T-helper 1 cell (primary cell): ENCODE measurements around the gene DNAH11.
A peak's percentile ranks its signal among the peaks of the same experiment; 100 is the strongest.

ENCODE experiments used
- DNase-seq, 5 donors: peaks; one replicate each; pipeline ENCODE4 v3.0.0-alpha.2; 2012 to 2020

The DNAH11 gene

DNA sequence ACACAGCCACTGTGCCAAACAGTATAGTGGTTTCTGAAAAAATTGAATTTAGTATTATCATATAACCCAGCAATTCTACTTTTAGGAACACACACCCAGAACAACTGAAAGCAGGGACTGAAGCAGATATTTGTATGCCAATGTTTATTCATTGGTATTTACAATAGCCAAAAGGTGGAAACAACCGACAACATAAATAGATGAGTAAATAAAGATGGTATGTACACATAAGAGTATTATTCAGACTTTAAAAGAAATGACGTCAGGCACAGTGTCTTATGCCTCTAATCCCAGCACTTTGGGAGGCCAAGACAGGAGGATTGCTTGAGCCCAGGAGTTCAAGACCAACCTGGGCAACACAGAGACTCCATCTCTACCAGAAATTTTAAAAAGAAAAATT is 395.6 kb downstream of the DNAH11 start:
- DNase-seq: no peak

DNA sequence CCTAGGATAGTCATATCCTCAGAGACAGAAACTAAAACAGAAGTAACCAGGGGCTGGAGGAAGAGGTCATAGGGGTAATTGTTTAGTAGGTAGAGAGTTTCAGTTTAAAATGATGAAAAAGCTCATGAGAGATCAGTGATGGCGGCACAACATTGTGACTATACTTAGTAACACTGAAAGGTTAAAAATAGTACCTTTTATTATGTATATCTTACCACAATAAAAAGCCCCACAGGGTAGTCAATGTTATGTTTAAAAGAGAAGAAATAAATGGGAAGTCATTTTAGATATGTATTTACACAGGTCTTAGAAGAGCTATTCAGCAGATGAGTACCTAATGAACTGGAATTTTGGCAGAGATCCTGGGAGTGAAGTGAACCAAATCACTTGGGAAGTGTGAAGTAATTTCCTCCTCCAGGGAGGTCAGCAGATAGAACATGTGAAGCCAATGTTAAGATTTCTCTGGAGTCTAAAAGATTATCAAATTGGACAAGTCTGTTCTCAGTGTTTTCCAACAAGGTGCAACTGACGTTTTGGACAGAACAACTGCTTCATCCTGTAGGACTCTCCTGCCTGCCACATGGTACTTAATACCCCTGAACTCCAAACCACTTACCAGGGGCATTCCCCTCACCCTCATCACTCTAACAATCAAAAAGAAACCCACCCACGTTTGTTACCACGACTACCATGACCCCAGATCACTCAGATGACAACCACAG is 396.5 kb downstream of the DNAH11 start:
- DNase-seq: peak in 1 of 5 donors; percentile 35

DNA sequence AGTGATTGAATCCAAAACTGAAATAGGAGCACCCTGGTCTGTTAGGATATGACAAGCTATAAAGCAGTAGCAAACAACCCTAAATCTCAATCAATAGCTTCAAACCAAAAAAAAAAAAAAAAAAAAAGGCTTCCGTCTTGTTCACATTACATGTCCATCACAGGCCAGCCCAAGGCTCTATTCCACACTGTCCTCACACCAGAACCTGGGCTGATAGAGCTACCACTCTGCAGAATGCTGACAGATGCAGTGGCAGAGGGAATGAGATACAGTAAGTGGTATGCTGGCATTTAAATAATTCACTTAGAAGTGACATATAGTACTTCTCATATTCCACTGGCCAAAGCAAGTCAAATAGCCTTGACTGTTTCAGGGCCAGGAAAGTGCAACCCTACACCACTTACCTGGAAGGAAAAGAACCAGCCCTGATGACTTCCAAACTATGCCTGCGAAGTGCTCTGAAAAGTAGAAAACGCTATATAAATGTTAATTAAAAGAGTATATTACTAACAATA is 397.1 kb downstream of the DNAH11 start:
- peak in 1 of 5 donors; percentile 68 for DNase-seq

DNA sequence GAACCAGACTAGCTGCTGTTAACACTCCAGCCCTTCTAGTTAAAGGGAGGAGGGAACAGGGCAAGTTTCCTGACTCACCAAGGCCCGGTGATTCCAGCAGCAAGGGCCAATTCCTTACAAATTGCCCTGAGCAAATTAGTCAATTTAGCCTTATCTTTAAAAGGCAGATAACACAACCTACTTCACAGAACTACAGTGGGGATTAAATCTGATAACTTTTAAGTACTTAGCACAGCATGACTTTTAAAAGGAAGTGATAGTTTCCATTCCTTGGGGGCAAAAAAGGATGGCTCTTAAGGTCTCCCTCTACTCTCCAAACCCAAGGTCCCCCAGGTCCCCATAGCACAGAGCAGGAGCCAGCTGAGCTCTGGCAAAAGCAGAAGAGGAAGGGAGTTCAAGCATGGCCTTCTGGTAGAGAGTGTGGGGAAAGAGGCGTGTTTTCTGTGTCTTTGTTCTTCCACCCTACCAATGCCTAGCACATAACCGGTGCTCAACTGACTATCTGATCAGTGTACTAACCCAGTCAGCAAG is 398.8 kb downstream of the DNAH11 start:
- peak in 1 of 5 donors; percentile 12 for DNase-seq

DNA sequence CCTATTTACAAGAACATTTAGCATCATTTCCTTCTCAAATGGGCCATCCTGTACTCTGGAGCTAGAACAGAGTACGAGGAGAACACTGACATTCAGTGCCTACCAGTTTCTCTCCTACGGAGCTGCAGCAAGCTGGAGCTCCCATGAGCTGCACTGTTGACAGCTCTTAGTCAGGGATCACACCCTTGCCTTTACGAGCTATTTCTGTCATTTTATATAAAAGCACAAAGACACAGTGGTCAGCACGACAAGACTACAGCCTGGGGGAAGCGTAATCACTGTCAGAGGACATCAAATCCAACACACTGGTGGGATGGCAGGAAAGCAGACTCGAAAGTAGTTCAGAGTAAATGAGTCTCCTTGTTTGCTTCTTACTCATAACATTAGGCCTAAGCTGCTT is 400.1 kb downstream of the DNAH11 start:
- peak in 1 of 5 donors; percentile 4 for DNase-seq

DNA sequence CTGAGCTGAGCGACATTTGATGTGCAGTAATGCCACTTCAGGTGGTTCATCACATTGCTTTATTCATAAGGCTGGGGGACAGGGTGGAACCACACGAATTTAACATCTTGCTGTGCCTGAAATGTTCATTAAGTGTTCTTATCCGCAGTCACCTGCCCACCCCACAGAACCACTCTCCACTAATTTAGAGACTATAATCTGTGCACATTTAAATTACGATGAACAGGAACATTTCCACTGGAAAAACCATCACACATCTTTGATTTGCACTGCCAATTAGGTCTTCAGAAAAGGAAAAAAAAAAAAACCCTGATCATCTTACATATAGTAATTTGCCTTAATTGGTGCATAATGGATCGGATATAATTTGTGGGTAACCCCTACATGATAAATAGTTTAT is 400.6 kb downstream of the DNAH11 start:
- no peak for DNase-seq

DNA sequence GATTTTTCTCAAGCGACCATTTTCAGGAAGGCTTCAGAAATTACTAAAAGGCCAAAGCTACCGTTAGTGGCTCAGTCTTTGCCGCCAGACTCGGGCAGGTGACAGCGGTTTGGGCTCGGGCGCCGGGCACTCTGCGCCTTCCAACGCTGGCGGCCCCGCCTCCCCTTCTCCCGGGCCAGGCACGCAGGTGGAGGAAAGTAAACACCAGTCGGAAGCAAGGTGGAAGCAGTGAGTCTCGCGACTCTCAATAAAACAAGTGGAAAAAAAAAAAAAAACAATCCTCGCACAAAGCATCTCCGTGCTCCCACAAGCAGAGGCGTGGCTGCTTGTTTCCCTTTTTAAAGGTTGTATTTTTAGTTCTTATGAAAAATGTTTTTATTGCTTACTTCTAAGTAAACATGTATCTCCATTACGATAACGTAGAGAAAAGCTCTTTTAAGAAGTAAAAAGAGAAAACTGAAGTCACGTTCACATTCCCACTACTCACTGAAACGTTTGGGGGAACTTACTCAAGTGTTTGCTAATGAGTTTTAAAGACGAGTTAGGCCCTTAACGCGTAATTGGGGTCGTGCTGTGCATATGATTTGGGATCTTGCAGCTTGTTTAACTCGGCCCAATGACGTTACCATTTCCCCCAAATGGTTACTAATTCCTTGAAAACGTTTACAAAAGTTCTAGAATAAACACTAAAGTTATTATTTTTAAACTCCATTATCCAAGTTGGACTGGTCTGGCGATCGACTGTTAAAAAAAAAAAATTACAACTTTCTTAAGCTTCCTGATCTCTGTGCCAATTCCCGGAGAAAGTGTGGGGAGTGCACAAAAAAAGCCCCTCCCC is 402.0 kb downstream of the DNAH11 start:
- DNase-seq: peak in 2 of 5 donors; percentile 9 to 44

DNA sequence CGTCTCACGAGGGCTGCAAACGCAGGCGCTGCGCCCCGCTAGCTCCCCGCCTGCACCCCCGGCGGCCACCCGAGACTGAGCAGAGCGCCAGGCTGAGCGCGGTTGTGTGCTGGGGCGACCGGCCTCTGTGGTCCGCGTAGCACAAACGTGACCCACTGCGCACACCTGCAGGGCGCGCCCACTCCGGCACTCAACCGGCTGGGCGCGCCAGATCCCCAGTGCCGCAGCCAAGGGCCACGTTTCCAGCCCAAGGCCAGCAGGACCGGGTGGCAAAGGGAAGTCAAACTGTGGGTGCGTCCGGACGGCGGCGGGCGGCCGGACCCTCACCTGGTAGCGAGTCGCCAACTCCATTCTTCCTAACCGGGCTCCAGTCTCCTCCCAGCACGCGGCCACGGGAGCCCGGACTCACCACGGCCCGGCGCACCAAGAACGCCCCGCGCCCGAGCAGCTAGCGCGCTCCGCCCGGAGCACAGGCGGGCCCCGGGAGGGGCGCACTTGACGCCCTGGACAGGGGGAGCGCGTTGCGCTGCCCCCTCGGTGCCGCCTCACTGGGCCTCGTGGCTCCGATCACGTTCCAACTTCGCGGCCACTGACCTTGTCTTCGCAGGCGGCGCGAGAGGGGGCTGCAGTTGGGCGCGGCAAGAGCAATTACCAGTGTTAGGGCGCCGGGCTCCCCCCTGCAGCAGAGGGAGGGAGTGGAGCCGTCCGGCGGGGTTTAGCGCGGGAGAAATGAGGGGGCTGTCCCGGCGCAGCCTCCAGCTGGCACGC is 402.8 kb downstream of the DNAH11 start, which contains the start of gene CDCA7L:
CDCA7L (minus strand) TSS at position 446 of the 768 bp plus-strand sequence; CDS start at position 351, 95 bp downstream.
- peak in 4 of 5 donors; percentile 14 to 80 (median 22) for DNase-seq

DNA sequence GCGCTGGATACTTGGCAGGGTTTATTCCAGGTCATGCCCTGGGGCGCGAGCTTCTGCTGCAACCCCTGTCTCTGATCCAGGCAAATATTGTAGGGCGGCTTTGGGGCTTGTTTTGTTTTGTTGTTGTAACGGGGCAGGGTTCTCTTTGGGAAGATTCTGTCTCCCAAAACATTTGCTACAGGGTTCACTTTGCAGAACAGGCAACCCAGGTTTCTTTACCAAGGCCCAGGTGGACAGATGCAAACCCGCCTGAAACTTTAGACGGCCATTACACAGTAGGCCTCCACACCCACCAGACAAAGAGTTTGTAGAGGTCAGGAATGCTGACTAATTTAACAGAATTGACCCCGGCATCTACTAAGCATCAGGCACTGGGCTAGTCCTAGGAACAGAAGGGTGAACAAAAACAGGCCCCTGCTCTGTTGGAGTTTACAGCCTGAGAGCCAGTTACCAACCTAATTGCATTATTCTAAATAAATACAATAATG is 403.4 kb downstream of the DNAH11 start:
- DNase-seq: no peak

DNA sequence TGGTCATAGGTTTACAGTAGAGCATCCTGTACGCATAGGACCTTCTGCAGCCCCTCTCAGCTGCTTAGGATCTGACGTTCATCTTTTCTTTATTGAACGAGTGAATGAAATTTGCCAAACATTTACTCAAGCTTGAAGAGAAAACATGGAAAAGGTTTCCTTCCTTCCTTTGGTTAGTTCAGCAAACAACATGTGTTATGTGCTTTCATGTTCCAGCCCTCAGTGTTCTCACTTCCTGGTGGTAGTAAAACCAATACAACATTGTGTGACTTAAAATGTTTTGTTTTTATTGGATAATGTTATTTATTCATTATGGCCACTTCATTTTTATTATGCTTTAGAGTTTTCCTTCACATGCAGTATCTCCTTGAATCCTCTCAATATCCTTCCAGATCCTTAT is 404.2 kb downstream of the DNAH11 start:
- no peak for DNase-seq

DNA sequence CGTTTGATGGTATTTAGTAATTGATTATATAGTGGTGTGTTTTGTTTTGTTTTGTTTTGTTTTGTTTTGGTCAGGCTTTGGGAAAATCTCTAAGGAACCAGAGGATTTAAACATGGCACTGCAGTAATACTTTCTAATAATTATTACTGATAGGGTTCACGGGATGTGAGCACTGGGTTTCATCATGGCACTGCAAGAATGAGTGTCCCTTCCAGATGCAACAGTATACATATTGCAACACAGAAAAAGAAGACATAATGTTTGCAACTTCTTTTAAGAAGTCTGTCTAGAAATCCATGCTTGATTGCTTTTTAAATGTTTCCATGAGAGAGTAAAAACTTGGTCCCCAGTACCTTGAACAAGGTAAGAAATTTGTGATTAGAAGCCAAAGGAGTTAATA is 405.1 kb downstream of the DNAH11 start:
- DNase-seq: no peak

DNA sequence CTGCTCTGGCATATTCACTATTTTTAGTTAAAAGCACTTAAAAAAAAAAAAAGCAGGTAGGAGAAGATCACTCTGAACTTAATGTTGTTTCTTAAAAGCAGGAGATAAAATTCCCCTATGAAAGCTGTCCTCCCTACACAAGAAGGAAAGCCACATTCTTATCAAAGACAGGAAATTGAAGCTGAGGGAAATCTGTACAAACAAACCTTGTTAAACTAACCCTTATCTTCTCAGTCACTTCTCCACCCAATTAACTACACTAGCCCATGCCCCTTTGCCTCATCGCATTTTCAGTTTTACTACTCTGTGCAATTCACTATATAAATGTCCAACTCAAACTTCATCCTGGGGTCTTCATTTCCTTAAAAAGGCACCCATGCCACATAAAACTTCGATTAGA is 405.5 kb downstream of the DNAH11 start:
- DNase-seq: no peak

DNA sequence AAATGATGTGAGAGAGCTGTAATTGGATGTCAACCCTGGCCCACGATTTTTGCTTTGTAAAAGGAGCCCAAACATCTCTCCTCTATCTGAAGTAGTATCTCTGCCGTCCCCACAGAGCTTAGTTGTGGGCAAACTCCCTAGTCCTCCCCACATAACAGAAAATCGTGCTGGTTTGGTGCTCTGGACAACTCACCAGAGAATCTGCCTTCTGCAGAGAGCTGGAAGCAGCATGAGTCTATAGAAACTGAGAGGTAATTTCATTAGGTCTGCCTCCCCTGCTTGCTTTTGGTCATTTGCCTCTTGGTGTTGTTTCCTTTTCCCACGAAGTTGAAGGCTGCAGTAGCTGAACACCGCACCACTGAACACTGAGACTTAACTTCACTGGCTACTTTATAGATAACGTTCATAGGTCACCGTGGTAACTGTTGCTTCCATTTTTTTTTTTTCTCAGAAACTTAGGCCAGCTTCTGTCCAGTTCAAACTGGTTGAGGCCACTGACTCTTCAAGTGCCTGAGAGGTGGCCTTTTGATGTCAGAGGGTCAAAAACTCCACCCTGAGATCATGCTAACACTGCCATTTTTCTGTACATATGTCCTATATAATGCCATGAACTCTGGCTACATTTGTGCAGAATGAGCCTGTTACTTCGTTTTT is 406.2 kb downstream of the DNAH11 start:
- no peak for DNase-seq
